Stimulated activated CD4-positive, alpha-beta T cell treated with anti-CD3 and anti-CD28 coated beads, Interleukin-1b, Interleukin-23, amount 100 ng/mL, for 24 hours (primary cell): ENCODE data around the gene TMIE.

Experiments used
- DNase-seq, 4 experiments: peaks; one replicate each; pipeline ENCODE4 v3.0.0-alpha.2; 2020; ENCODE audit warnings: low read depth in 4 of 4, low spot score in 1 of 4

The TMIE gene, protein sequence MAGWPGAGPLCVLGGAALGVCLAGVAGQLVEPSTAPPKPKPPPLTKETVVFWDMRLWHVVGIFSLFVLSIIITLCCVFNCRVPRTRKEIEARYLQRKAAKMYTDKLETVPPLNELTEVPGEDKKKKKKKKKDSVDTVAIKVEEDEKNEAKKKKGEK

DNA sequence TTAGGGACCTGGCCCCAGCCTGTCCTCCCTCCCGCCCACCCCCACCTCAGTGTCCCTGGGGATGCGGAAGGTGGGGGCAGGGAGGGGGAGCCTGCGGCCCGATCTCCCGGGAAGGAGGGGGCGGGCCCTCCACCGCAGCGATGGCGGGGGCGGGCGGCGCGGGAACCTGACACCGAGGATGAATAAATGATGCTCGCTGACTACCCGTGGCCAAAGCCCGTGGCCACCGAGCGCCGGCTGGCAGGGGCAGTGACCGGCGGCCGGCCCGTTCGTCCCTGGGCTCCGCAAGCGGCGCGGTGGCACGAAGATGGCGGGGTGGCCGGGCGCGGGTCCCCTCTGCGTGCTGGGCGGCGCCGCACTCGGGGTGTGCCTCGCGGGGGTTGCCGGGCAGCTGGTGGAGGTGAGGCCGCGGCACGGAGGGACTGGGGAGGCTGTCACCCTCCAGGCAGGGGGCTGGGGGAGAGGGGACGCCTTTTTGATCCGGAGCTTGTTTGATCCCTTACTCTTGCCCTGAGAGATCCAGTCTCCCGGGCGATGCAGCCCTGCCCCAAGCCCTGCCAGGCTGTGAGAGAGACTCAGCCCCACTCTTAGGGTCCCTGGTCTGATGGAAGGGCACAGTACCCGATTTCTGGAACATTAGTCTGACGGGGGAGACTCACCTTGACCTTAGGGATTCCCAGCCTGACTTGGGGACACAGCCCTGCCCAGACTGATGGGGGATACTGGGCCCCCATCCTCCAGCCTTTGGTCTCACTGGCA lies at the start of gene TMIE:
TSS of gene TMIE (plus strand) at position 212 of the 759 bp plus-strand sequence. CDS start at position 308, 96 bp downstream.
- no peak for DNase-seq

DNA sequence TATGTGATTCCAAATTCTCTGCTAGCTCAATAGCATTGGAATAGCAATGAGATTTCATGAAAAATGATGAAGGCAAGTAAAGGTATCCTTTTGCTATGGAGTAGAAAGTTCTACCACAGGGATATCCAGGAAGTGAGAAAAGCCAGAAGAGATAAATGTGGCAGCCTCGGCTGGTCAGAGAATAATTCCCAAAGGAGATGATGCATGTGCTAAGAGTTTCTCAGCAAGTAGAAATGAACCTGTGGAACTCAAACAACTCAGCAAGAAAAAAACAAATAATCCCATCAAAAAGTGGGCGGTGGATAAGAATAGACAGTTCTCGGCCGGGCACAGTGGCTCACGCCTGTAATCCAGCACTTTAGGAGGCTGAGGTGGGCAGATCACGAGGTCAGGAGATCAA lies 45.9 kb upstream of the TMIE start:
- no peak for DNase-seq

DNA sequence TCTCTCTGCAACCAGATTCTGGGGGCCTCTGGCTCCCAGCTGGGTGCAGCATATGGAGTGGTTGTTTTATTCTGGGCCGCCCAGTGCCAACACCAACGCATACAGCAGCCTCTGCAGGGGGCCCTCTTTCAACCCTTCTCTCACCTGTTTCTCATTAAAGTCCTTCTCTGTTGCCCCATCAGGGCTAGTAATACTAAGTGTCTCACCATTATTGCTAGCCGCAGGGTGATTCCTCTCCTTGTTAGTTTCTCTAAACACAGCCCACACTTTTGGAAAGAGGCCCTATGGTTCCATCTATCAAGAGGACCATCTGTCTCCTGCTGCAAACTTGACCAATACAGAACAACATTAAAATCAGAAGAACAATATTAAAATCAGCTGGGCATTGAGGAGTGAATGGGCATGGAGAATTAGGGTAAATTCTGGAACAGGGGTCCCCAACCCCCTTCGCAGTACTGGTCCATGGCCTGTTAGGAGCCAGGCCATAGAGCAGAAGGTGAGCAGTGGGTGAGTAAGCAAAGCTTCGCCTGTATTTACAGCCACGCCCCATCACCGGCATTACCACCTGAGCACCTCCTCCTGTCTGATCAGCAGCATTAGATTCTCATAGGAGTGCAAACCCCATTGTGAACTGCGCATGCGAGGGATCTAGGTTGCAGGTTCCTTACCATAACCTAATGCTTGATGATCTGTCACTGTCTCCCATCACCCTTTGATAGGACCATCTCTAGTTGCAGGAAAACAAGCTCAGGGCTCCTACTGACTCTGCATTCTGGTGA lies 44.2 kb upstream of the TMIE start:
- DNase-seq, result no peak

DNA sequence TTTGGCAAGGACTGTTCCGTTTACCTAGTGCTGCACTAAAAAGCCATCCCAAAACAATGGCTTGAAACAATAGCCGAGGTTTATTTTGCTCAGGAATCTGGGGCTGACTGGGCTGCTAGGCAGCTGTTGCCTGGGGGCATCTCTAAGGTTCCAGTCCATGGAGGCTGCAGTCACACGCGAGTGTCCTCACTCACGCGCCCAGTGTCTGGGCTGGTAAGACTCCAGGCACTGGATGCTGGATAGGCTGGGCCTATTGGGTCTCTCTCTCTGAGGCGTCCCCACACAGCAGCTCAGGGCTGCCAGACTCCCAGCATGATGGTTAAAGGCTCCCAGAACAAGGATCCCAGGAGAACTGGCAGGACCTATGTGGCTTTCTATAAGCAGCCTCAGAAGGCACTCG lies 41.9 kb upstream of the TMIE start:
- DNase-seq, result no peak

DNA sequence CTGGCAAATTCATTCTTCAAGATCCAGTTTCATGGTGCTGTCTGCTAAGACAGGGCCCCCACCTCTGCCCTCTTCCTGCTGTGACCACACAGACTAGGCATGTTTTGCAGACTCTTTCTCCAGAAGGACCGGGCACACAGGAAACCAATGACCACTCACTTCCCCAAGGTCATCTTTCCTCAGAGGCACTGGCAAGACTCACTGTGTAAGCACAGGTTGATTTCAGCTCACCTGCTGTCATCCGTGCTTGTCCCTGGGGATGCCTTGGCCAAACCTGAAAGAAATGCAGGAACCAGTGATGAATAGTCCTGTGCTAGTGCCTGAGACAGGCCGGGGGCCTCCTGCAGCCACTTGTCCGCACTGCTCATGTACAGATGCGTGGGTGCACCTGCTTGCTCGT lies 41.2 kb upstream of the TMIE start:
- no peak for DNase-seq

DNA sequence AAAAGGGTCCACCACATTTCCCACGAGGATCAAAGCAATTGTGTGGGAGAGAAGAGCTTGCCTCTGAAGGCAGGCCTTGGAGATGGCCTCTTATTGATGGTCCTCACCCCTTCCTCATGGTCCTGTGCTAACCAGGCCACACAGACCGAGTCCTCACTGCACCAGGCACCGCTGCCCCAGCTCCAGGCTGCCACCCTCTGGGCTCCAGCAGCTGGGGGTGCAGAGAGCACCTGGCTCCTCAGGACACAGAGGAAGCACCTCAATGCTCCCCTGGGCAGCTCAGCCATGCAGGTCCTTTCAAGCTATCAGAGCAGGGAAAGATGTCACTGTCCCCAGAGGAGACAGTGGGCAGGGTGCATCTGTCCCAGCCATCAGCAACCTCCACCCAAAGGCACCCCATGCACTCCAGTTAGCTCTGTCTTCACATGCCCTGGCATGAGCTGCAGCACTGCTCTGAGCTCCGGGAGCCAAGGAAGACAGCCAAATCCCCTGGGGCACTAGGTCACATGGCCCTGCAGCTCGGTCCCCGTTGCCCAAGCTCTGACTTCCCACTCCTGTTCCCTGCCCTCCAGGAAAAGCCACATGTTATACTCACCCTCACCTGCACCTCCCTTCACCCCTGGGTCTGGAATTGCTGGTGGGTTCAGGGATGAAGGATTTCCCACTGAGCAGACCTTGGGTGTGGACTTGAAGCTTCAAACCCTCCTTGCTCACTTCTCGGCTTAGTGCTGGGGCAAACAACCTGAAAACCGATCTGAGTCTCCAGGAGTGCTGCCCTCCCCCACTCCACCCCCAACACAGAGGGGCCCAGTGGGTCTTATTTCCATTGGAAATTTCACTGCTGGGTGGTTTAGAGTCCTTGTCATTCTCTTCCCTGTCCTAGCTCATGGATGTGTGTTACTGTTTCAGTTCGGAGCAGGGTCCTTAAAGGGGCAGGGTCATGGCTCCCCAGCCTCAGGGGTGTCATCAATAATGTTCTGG lies 40.4 kb upstream of the TMIE start:
- no peak for DNase-seq

DNA sequence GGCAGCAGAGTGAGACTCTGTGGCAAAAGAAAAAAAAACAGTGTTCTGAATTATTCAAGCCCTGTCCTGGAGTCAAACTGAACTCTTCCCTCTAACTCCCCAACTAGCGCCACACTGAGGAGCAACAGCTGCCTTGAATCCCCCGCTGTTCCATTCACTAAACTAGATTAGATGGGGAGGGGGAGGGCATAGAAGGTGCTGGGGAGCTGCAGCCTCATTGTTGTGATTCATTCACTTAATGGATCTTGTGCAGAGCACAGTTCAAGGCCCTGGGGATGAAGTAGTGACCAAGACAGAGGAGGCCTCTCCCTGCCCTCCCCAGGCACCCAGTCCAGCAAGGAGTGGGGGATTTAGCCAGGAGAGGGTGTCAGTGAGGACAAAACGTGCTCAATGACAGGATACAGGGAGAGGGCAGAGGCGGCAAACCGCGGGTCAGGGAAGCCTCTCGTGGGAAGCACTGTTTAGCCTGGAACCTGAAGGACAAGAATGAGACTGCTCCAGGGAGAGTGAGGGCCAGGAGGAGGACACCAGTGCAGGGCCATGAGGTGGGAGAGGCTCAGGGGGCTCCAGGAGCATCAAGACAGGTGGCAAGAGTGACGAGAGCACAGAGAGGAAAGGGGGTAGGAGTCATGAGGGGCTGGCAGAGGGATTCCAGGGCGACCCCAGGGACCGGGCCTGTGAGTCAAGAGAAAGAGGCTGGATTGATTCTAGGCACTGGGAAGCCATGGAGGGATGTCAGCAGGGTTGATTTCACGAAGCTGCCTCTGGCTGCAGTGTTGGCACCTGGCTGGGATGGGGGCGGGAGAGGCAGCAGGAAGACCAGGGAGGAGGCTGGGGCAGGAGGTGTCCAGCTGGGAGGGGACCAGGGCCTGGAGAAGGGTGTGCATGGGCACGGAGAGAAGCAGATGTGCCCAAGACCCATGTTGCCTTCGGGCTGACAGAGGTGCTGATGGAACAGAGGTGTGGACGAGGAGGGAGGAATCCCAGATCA lies 39.1 kb upstream of the TMIE start:
- DNase-seq, result no peak

DNA sequence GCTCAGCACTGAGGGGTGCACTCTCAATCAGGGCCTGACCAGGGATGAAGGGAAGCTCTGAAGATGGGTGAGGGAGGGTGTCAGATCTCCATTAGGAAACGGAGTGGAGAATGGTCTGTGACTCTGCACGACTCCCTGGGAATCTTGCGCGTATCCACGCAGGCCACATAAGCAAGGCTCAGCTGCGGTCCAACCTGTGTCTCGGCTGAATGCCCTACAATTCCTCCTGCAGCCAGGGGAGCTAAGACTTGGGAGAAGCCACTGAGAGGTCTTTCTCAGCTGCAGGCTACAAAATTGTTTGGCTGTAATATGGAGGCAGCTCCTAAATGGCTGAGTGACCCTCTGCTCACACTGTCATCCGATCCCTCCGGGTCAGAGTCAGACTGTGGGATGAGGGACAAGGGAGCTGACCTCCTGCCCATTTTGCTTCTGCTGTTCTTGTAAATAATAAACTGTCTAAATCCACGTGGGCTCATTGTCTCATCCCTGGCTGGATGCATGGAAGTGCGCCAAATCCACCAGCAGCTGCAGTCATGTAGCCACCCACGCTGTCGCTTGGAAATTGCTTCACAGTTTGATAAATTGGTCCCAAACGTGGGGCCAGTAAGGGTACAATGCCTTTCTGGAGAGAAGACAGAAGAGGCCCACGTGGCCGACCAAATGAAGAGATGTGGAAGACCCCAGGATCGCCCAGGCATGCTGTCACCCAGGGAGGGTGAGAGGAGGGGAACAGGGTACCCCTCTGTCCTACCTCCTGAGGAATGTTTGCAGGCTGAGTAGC lies 38.2 kb upstream of the TMIE start:
- no peak for DNase-seq

DNA sequence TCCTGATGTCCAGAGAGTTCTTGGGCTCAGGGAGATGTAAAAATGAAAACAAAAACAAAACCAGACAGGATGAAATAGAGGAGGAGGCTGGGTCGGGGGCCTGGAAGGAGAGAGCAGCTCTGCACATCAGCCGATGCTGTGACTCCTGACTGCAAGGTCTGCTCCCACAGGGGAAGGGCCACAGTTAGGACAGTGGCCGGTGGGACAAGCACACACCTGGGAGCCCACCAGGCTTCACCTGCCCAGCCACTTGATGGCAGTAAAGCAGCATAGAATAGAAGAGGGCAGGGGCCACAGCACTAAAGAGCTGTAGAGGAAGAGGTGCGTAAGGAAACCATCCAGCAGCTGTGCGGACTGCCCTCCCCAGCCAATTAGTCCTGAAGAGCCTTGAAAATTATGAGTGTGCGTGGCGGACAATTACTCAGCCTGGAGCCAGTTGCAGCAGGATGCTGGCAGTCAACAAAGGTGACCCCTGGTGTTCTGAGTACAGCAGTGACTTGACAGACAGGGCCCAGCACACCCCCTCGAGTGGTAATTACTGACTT lies 37.5 kb upstream of the TMIE start:
- DNase-seq, result no peak

DNA sequence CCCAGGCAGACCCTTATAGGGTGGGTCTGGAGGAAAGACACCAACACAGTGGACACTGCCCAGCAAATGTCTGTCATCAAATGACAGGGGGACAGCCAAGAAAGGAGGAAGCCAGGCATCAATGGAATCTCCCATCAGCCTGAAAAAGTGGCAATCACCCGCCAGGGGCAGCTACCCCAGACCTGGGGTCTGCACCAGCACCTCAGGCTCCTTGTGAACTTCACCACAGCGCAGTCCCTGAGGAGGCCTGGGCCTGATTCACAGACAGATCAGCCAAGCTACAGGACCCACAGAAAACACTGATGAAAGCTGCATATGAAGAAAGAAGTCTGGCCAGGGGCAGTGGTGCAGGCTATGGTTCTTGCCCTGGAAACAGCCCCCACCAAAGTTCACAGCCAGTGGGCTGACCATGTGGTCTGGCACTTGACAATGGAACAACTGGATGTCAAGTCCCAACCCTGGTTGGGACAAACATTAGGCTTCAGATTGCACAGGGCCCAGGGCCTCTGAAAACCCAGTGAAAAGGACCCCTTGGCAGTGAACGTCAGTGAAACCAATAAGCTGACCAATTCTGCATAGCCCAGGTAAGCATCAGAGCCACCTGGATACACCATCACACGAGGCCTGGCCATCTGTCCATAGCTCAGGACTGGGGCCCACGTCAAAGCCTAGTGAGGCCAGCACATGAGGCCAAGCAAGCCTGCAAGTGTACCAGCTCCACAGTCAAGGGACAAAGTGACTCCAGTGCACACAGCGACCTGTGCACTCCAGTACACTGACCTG lies 36.8 kb upstream of the TMIE start:
- DNase-seq, result no peak

DNA sequence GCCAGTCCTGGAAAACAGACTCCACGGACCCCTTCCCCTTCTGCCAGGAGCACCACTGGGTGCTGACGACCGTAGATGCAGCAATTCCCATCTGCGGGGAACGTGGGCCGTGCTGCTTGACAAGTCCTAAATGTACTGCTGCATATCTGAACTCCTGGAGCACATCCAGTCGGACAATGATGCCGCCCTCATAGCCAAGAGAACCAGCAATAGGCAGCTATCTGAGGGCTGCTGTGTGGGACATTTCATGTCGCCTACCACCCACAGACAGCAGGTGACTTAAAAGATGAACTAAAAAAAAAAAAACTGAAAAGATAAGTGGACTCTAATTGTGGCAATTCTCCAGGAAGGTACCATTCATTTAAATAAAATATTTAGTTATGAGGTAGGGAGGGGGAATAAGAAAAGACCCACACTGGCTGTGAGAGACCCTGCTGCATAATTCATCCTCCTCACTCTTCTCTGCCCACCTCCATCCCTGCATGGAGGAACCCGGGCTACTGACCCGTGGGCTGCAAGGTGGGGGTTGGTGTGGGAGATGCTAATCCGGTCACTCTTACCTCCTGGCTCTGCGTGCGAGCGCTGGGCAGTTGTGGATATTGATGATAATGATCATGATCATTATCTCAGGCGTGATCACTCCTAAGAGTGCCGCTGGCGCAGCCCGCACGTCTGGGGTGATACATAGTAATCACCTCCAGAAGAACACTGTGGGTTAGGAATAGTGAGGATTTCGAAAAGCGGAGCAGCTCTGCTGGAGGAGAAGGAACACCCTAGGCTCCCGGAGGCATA lies 36.0 kb upstream of the TMIE start:
- no peak for DNase-seq

DNA sequence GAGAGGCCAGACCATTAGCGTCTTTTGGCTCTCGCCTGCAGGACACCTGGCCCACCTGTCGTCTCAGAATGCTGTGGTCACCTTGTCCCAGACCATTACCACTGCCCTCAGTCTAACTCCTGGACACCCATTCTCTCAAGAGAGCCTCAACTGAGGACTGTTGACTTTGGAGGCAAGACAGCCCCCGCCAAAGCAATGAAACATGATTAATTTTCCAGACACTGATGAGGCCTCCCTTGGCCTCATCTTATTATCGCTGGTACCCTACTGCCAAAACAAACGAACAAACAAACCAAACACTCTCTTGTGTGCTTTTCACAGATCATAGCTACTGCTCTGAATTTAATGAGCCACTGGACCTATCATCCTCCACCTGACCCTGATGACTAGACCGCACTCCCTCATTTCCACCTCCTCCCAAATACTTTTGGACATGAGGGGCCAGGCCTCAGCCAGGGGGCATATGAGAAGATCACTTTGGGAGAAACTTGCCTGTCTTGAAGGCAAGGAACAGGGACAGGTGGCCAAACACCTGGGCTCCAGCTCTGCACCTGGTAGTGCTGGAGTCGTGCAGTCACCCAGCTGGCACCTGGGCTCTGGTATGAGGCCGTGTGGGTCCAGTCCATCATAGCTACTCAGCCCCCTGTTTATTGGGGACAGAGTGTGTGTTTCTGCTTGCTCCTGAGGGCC lies 35.3 kb upstream of the TMIE start:
- DNase-seq, result no peak

DNA sequence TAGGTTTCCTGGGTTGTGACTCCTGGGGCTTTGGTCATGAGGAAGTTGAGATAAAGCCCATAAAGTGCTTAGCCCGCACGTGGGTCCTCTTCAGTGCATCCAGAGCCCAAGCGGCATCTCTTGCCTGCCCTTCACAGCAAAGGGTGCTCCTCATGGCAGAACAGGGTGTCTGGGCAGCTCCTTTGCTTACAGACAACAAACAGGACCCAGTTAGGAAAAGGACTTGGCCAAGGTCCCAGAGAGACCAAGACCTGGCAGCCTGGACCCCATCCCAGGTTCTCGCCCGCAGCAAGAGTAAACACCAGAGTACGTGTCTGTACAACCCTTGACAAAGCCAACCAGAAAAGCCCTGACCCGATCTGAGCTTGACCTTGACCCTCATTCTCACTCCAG lies 34.7 kb upstream of the TMIE start:
- no peak for DNase-seq

DNA sequence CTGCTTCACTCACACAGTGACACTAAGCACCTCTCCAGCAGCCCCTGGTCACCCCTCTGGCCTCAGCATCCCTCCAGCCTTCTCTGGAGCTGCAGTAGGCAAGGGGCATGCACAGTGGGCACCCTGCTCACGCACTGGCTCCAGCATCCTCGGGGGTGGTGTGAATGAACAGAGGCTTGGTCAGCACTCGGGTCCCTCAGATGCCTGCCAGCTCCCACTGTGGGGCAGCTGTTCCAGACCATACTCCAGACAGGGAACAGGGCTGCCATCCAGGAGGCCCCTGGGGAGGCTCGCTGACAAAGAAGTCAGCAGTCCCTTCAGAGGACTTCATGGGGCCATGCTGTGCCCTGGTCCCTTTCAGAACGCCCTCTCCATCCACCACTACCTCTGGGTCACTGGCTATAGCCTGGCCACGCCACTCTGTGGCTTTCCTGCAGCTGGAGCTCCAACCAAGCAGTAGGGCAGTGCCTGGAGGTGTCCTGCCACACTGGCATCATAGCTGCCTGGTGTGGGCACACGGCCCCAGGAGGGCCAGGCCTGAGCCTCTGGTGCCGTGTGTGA lies 34.1 kb upstream of the TMIE start:
- DNase-seq, result no peak

DNA sequence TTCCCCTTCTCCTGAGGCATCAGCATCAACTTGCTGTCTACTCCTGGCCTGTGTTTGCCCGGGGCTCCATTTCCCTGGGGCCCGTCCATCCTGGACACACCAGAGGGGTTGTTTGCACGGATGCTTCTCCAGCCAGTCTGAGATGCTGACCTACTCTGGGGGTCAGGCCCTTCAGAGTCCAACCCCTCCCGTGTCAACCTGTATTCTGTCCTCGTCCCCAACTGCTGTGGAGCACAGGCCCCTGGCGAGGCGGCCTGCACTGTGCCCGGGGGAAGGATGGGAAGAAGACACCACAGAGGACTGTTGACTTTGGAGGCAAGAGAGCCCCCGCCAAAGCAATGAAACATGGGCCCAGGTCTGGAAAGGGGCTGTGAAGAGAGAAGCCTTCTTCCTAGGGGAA lies 33.5 kb upstream of the TMIE start:
- DNase-seq, result no peak

DNA sequence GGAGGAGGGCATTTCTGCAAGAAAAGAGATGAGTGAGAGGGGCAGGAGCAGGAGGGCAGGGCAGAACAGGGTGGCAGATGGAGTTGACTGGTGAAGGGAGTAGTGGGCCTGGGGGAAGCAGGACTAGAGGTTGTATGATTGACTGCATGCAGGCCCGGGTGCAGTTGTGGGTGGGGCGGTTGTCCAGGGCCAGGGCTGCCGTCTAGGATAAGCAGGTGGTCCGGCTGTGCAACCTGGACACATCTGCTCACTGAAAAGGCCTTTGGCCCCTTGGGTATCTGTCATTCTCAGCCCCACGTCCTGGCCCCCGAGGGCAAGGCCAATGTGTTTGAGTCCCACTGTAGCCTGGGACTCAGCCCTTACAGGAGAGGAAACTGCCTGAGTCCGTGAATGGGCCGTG lies 33.1 kb upstream of the TMIE start:
- no peak for DNase-seq
